Measurements from ENCODE around the gene PACRG.

Gene PACRG

GRCh38 chr6:163064397-163064796 lies 336.6 kb downstream of the PACRG start:
- in situ Hi-C loops (cut with MboI; ENCODE audit: low sequenced_read_pairs): no loop called here

- in situ Hi-C loops (cut with MboI; ENCODE audit: low sequenced_read_pairs): no loop called here
Observed at GRCh38 chr6:163066200-163066599, 338.4 kb downstream of the PACRG start.

GRCh38 chr6:163077134-163077533 lies 349.4 kb downstream of the PACRG start:
- in situ Hi-C loops (cut with MboI; ENCODE audit: low sequenced_read_pairs): no loop called here

- in situ Hi-C loops (cut with MboI; ENCODE audit: low sequenced_read_pairs): no loop called here
Observed at GRCh38 chr6:163078712-163079111, 350.9 kb downstream of the PACRG start.

- in situ Hi-C loops (cut with MboI; ENCODE audit: low sequenced_read_pairs): no loop called here
Observed at GRCh38 chr6:163080228-163080627, 352.5 kb downstream of the PACRG start.

- in situ Hi-C loops (cut with MboI; ENCODE audit: low sequenced_read_pairs): no loop called here
Observed at GRCh38 chr6:163083141-163083540, 355.4 kb downstream of the PACRG start.

GRCh38 chr6:163085426-163085825 lies 357.7 kb downstream of the PACRG start:
- in situ Hi-C loops (cut with MboI; ENCODE audit: low sequenced_read_pairs): no loop called here

- in situ Hi-C loops (cut with MboI; ENCODE audit: low sequenced_read_pairs): no loop called here
Observed at GRCh38 chr6:163085861-163086623, 358.3 kb downstream of the PACRG start.

- in situ Hi-C loops (cut with MboI; ENCODE audit: low sequenced_read_pairs): no loop called here
Observed at GRCh38 chr6:163086624-163086920, 358.8 kb downstream of the PACRG start.

- in situ Hi-C loops (cut with MboI; ENCODE audit: low sequenced_read_pairs): no loop called here
Observed at GRCh38 chr6:163087981-163088380, 360.2 kb downstream of the PACRG start.

GRCh38 chr6:163092876-163093275 lies 365.1 kb downstream of the PACRG start:
- in situ Hi-C loops (cut with MboI; ENCODE audit: low sequenced_read_pairs): no loop called here

GRCh38 chr6:163094881-163095280 lies 367.1 kb downstream of the PACRG start:
- in situ Hi-C loops (cut with MboI; ENCODE audit: low sequenced_read_pairs): no loop called here

- in situ Hi-C loops (cut with MboI; ENCODE audit: low sequenced_read_pairs): no loop called here
Observed at GRCh38 chr6:163095401-163095800, 367.6 kb downstream of the PACRG start.

- in situ Hi-C loops (cut with MboI; ENCODE audit: low sequenced_read_pairs): no loop called here
Observed at GRCh38 chr6:163098827-163099479, 371.2 kb downstream of the PACRG start.

GRCh38 chr6:163099621-163100171 lies 371.9 kb downstream of the PACRG start:
- in situ Hi-C loops (cut with MboI; ENCODE audit: low sequenced_read_pairs): no loop called here

- in situ Hi-C loops (cut with MboI; ENCODE audit: low sequenced_read_pairs): no loop called here
Observed at GRCh38 chr6:163100259-163100658, 372.5 kb downstream of the PACRG start.

- in situ Hi-C loops (cut with MboI; ENCODE audit: low sequenced_read_pairs): no loop called here
Observed at GRCh38 chr6:163113358-163113962, 385.7 kb downstream of the PACRG start.

GRCh38 chr6:163118941-163119340 lies 391.2 kb downstream of the PACRG start:
- in situ Hi-C loops (cut with MboI; ENCODE audit: low sequenced_read_pairs): no loop called here

GRCh38 chr6:163120223-163120622 lies 392.4 kb downstream of the PACRG start:
- in situ Hi-C loops (cut with MboI; ENCODE audit: low sequenced_read_pairs): no loop called here

GRCh38 chr6:163121270-163121669 lies 393.5 kb downstream of the PACRG start:
- in situ Hi-C loops (cut with MboI; ENCODE audit: low sequenced_read_pairs): no loop called here

- in situ Hi-C loops (cut with MboI; ENCODE audit: low sequenced_read_pairs): no loop called here
Observed at GRCh38 chr6:163122365-163122764, 394.6 kb downstream of the PACRG start.

- in situ Hi-C loops (cut with MboI; ENCODE audit: low sequenced_read_pairs): no loop called here
Observed at GRCh38 chr6:163123098-163123497, 395.3 kb downstream of the PACRG start.
